ENCODE data around the gene VIT. TPM values are rescaled to one million over a fixed set of nuclear protein-coding genes. Genes with fewer than 3 reads are reported as not detected.

VIT gene
- total RNA-seq = not detected in 2 replicates

DNA sequence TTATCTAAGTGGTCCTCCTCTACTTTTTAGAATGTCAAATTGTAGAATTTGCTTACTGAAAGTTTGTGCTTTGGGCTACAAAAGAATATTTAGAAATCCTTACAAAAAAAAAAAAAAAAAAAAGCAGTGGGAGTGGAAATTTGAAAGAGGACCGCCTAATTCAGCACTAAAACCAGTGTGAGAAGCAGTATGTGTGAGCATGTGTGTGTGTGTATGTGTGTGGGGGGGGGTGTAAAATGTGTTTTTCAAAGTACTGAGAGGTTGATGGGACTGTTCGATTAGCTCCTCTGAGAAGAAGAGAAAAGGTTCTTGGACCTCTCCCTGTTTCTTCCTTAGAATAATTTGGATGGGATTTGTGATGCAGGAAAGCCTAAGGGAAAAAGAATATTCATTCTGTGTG is at the start of gene VIT:
Gene VIT (plus strand): TSS at position 175 of the 400 bp plus-strand sequence. CDS start 19,664 bp downstream, outside the sequence.
- Histone ChIP-seq H3K27me3 (ENCODE audit: control insufficient read depth, insufficient read depth, low read length) (no peaks in the 10 kb centered on the region), H3K4me3 (ENCODE audit: low read depth, low read length) (no peak within 1 kb of the TSS), H3K36me3 (ENCODE audit: control insufficient read depth, insufficient read depth, low read length) (no peaks in the 10 kb centered on the region)
- peak; percentile 10 for DNase-seq (ENCODE audit: low read depth)
- no peak for FAIRE-seq
- TF ChIP-seq, protein P1, sequence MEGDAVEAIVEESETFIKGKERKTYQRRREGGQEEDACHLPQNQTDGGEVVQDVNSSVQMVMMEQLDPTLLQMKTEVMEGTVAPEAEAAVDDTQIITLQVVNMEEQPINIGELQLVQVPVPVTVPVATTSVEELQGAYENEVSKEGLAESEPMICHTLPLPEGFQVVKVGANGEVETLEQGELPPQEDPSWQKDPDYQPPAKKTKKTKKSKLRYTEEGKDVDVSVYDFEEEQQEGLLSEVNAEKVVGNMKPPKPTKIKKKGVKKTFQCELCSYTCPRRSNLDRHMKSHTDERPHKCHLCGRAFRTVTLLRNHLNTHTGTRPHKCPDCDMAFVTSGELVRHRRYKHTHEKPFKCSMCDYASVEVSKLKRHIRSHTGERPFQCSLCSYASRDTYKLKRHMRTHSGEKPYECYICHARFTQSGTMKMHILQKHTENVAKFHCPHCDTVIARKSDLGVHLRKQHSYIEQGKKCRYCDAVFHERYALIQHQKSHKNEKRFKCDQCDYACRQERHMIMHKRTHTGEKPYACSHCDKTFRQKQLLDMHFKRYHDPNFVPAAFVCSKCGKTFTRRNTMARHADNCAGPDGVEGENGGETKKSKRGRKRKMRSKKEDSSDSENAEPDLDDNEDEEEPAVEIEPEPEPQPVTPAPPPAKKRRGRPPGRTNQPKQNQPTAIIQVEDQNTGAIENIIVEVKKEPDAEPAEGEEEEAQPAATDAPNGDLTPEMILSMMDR (IDR thresholded peaks at IDR 0.05; ENCODE audit: insufficient read depth, low read length, severe bottlenecking) = no peak

GRCh38 chr2:36650031-36650829 is 46.3 kb upstream of the VIT start:
- FAIRE-seq (no peak), DNase-seq (ENCODE audit: low read depth) (peak; percentile 90)

DNA sequence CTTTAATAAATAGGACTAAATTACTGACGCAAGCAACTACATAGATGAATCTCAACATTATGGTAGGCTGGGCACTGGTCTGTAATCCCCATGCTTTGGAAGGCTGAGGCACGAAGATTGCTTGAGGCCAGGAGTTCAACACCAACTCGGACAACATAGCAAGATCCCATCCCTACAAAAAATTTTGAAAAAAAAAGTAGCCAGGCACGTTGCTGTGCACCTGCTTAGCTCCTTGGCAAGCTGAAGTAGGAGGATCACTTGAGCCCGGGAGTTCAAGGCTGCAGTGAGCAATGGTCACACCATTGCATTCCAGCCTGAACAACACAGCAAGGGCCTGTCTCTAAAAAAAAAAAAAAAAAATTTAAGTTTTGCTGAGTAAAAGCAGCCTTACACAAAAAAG is 43.4 kb upstream of the VIT start:
- no peak for FAIRE-seq
- TF ChIP-seq, protein P1 (IDR thresholded peaks at IDR 0.05; ENCODE audit: insufficient read depth, low read length, severe bottlenecking) = no peak
- Histone ChIP-seq H3K27me3 (ENCODE audit: control insufficient read depth, insufficient read depth, low read length) (no peaks in the 10 kb centered on the region), H3K36me3 (ENCODE audit: control insufficient read depth, insufficient read depth, low read length) (no peaks in the 10 kb centered on the region), H3K4me3 (ENCODE audit: low read depth, low read length) (no peak overlapping the region)
- no peak for DNase-seq (ENCODE audit: low read depth)

More at GRCh38 chr2:36650031-36650829, 46.3 kb upstream of the VIT start:
- Histone ChIP-seq H3K36me3 (ENCODE audit: control insufficient read depth, insufficient read depth, low read length) (no peaks in the 10 kb centered on the region), H3K4me3 (ENCODE audit: low read depth, low read length) (no peak overlapping the region), H3K27me3 (ENCODE audit: control insufficient read depth, insufficient read depth, low read length) (no peaks in the 10 kb centered on the region)
- TF ChIP-seq, protein P1 (IDR thresholded peaks at IDR 0.05; ENCODE audit: insufficient read depth, low read length, severe bottlenecking) = no peak

- Histone ChIP-seq H3K27me3 (ENCODE audit: control insufficient read depth, insufficient read depth, low read length) (no peaks in the 10 kb centered on the region), H3K36me3 (ENCODE audit: control insufficient read depth, insufficient read depth, low read length) (no peaks in the 10 kb centered on the region), H3K4me3 (ENCODE audit: low read depth, low read length) (no peak overlapping the region)
- DNase-seq (ENCODE audit: low read depth) (no peak), FAIRE-seq (no peak)
- TF ChIP-seq, protein P1 (IDR thresholded peaks at IDR 0.05; ENCODE audit: insufficient read depth, low read length, severe bottlenecking) = no peak
These were observed 42.4 kb upstream of the VIT start for GRCh38 chr2:36653967-36654694.

- TF ChIP-seq, protein P1 (IDR thresholded peaks at IDR 0.05; ENCODE audit: insufficient read depth, low read length, severe bottlenecking) = no peak
- Histone ChIP-seq H3K27me3 (ENCODE audit: control insufficient read depth, insufficient read depth, low read length) (no peaks in the 10 kb centered on the region), H3K36me3 (ENCODE audit: control insufficient read depth, insufficient read depth, low read length) (no peaks in the 10 kb centered on the region), H3K4me3 (ENCODE audit: low read depth, low read length) (no peak overlapping the region)
- no peak for DNase-seq (ENCODE audit: low read depth)
- FAIRE-seq = no peak
These were observed 41.1 kb upstream of the VIT start for GRCh38 chr2:36655453-36655852.
